Measurements from ENCODE around the gene ASIC4. TPM values are rescaled to one million over a fixed set of nuclear protein-coding genes. Genes with fewer than 3 reads are reported as not detected.

ASIC4 gene
- total and polyA plus RNA-seq, 12 donors: 0.15 to 16.3 (median 1.1) TPM; not detected in 4

GRCh38 chr2:219562049-219563020, 48.1 kb downstream of the ASIC4 start:
- peaks cover 0 to 15% of the 10 kb centered on the region in 2 donors for H3K36me3 ChIP-seq (replicated peaks in 1 of 2)
- no peak overlapping the region for H3K4me3 ChIP-seq
- H3K27me3 ChIP-seq: no peaks in the 10 kb centered on the region
- TF ChIP-seq POLR2A (IDR thresholded peaks at IDR 0.05) (no peak), CTCF (IDR thresholded peaks at IDR 0.05) (no peak)
- WGBS, 4 donors: 65 to 77% (median 75%) methylated on average over 16 to 35 of the region's 35 CpGs
- DNase-seq: peak in 2 of 7 donors; percentile 15 to 20
- no peak overlapping the region for H3K27ac ChIP-seq
- no peaks in the 10 kb centered on the region for H3K9me3 ChIP-seq (replicated peaks in 1 of 3)
- intact Hi-C loops (cut with DNase I): no loop called here
- H3K4me1 ChIP-seq (replicated peaks in 1 of 2): no peaks in the 10 kb centered on the region

- TF ChIP-seq POLR2A (IDR thresholded peaks at IDR 0.05): no peak
- no peak for TF ChIP-seq CTCF (IDR thresholded peaks at IDR 0.05)
- WGBS, 4 donors: 89 to 95% (median 92%) methylated on average over 6 to 20 of the region's 20 CpGs
- peak in 2 of 7 donors; percentile 14 to 19 for DNase-seq
- intact Hi-C loops (cut with DNase I): no loop called here
- Histone ChIP-seq H3K27ac (no peak overlapping the region), H3K9me3 (replicated peaks in 1 of 3) (no peaks in the 10 kb centered on the region), H3K4me1 (replicated peaks in 1 of 2) (no peaks in the 10 kb centered on the region), H3K4me3 (no peak overlapping the region), H3K36me3 (replicated peaks in 1 of 2) (peaks cover 0 to 23% of the 10 kb centered on the region in 2 donors), H3K27me3 (no peaks in the 10 kb centered on the region)
Measured at GRCh38 chr2:219563271-219563928, 49.1 kb downstream of the ASIC4 start.

- DNase-seq: peak in 2 of 7 donors; percentile 9 to 22
- intact Hi-C loops (cut with DNase I): no loop called here
- Histone ChIP-seq H3K27me3 (no peaks in the 10 kb centered on the region), H3K36me3 (replicated peaks in 1 of 2) (peaks cover 0 to 23% of the 10 kb centered on the region in 2 donors), H3K4me1 (replicated peaks in 1 of 2) (peaks cover 5 to 10% of the 10 kb centered on the region in 2 donors), H3K4me3 (no peak overlapping the region), H3K9me3 (replicated peaks in 1 of 3) (no peaks in the 10 kb centered on the region), H3K27ac (no peak overlapping the region)
- 70 to 84% (median 74%) methylated on average over 12 to 21 of the region's 21 CpGs for WGBS, 4 donors
- TF ChIP-seq POLR2A (IDR thresholded peaks at IDR 0.05) (no peak), CTCF (IDR thresholded peaks at IDR 0.05) (no peak)
Measured at GRCh38 chr2:219565130-219566080, 51.1 kb downstream of the ASIC4 start.

Data from adrenal gland (tissue), 12 donors.